PC-3 (cell line): ENCODE measurements around the gene IL10RB. TPM values are rescaled to one million over a fixed set of nuclear protein-coding genes. Genes with fewer than 3 reads are reported as not detected.
"Not testable (repeated sequence)": the region's sequence is repeated elsewhere in the genome, so short reads cannot be mapped to it uniquely, and the experiment has no call there.

Source experiments
- ATAC-seq: fragments of 200-7000 bp; cut with Tn5 transposase; 2 replicates; pipeline ENCODE4 v1.9.1; 2020; ENCODE audit warnings: mild to moderate bottlenecking, moderate library complexity
- BruUV-seq: library from RNA; stranded (reverse); fragments of 400-500 nt; replicated peaks from 2 replicates; lab custom pipeline; 2021; lab: Mats Ljungman, UMichigan
- CTCF ChIA-PET: fragments of 300-600 bp; sonication (Branson Sonifier 250); formaldehyde crosslinking; loops from one replicate; lab custom pipeline; 2022; ENCODE audit warnings: antibody characterized with exemption; lab: Charles Lee
- POLR2A ChIA-PET: fragments of 300-600 bp; sonication (Branson Sonifier 250); formaldehyde crosslinking; loops from one replicate; lab custom pipeline; 2022; ENCODE audit warnings: antibody characterized with exemption; ENCODE audit not compliant: unreplicated experiment; lab: Charles Lee
- DNase-seq: peaks from one replicate; pipeline ENCODE4 v3.0.0-alpha.2; 2015
- H2AFZ ChIP-seq: fragments of 300-600 bp; sonication (generic); 2 replicates; pipeline ENCODE4 v1.6.0; 2016; ENCODE audit warnings: antibody characterized with exemption, low read length
- H3F3A ChIP-seq: fragments of 300-600 bp; sonication (generic); one replicate; pipeline ENCODE4 v1.6.0; 2017; ENCODE audit warnings: antibody characterized with exemption, low read length, control low read depth, mild to moderate bottlenecking; ENCODE audit not compliant: unreplicated experiment
- H3K27ac ChIP-seq: fragments of 300-600 bp; sonication (generic); 2 replicates; pipeline ENCODE4 v1.5.1; 2016; ENCODE audit warnings: mild to moderate bottlenecking, low read length
- H3K27me3 ChIP-seq: fragments of 300-600 bp; sonication (generic); 2 replicates; pipeline ENCODE4 v1.6.1; 2016; ENCODE audit warnings: low read length, mixed read lengths
- H3K36me3 ChIP-seq: fragments of 300-600 bp; sonication (generic); 2 replicates; pipeline ENCODE4 v1.6.1; 2016; ENCODE audit warnings: low read depth, mixed run types, low read length, mixed read lengths
- H3K4me1 ChIP-seq: fragments of 300-600 bp; sonication (generic); 2 replicates; pipeline ENCODE4 v1.5.1; 2016; ENCODE audit warnings: low read length; ENCODE audit not compliant: insufficient read depth
- H3K4me2 ChIP-seq: fragments of 300-600 bp; sonication (generic); 2 replicates; pipeline ENCODE4 v1.6.0; 2016; ENCODE audit warnings: low read length
- H3K4me3 ChIP-seq: fragments of 300-600 bp; sonication (generic); 2 replicates; pipeline ENCODE4 v1.5.1; 2016; ENCODE audit warnings: mild to moderate bottlenecking, low read length, mixed read lengths
- H3K79me2 ChIP-seq: fragments of 300-600 bp; sonication (generic); 2 replicates; pipeline ENCODE4 v1.6.1; 2017; ENCODE audit warnings: low read length, mixed read lengths
- H3K9ac ChIP-seq: fragments of 300-600 bp; sonication (generic); 2 replicates; pipeline ENCODE4 v1.6.0; 2016; ENCODE audit warnings: mild to moderate bottlenecking, low read length
- H3K9me2 ChIP-seq: fragments of 300-600 bp; sonication (generic); replicated peaks from 2 replicates; pipeline ENCODE4 v1.6.1; 2016; ENCODE audit warnings: mixed run types, low read length, mixed read lengths
- H3K9me3 ChIP-seq: fragments of 300-600 bp; sonication (generic); 2 replicates; pipeline ENCODE4 v1.6.1; 2016; ENCODE audit warnings: low read length, mixed read lengths
- H4K20me1 ChIP-seq: fragments of 300-600 bp; sonication (generic); 2 replicates; pipeline ENCODE4 v1.6.1; 2016; ENCODE audit warnings: low read length, mixed read lengths
- CTCF ChIP-seq: fragments of 300-600 bp; sonication (generic); conservative IDR thresholded peaks from 2 replicates; pipeline ENCODE4 v1.5.1; 2017; ENCODE audit warnings: antibody characterized with exemption, low read depth, mild to moderate bottlenecking, low read length
- EZH2 ChIP-seq: fragments of 300-600 bp; sonication (generic); IDR thresholded peaks from one replicate; pipeline ENCODE4 v1.6.1; 2017; ENCODE audit warnings: antibody characterized with exemption, mild to moderate bottlenecking, low read length; ENCODE audit not compliant: unreplicated experiment
- EZH2phosphoT487 ChIP-seq: fragments of 300-600 bp; sonication (generic); IDR thresholded peaks from 2 replicates; pipeline ENCODE4 v1.6.1; 2018; ENCODE audit warnings: mild to moderate bottlenecking, antibody characterized with exemption, low read length, borderline replicate concordance
- intact Hi-C: fragments of 100-400 bp; cut with micrococcal nuclease; formaldehyde crosslinking; loops from 2 replicates; pipeline ENCODE4 v1.9.0; 2023
- total RNA-seq: library from RNA; depleted of rRNA; stranded (reverse); fragments of >200 nt; gene quantifications from 2 replicates; pipeline ENCODE4 v1.2.3, GENCODE V29; 2014

The IL10RB gene
- total RNA-seq, 1 experiment from 2014 or later = 26.8 TPM

GRCh38 chr21:33219300-33219699 lies 46.9 kb upstream of the IL10RB start:
- Histone ChIP-seq H3K4me2 (no peak overlapping the region), H3K27ac (no peak overlapping the region), H3K4me1 (no peaks in the 10 kb centered on the region), H3F3A (no peaks in the 10 kb centered on the region), H3K4me3 (no peak overlapping the region), H3K79me2 (no peaks in the 10 kb centered on the region), H3K27me3 (no peaks in the 10 kb centered on the region), H3K9me3 (no peaks in the 10 kb centered on the region), H3K36me3 (no peaks in the 10 kb centered on the region), H2AFZ (no peak overlapping the region), H4K20me1 (no peaks in the 10 kb centered on the region), H3K9ac (no peak overlapping the region), H3K9me2 (no peaks in the 10 kb centered on the region)
- DNase-seq = no peak
- ChIA-PET CTCF (no interaction called here), POLR2A (interaction anchor here (0.6 kb wide), 1 partner anchor 146 kb away, joined by 5 read pairs; no protein-coding TSS in a partner anchor)
- BruUV-seq = no TSS peak
- TF ChIP-seq EZH2 (no peak), CTCF (no peak)
- no peak for ATAC-seq
- intact Hi-C loops = no loop called here

- intact Hi-C loops = no loop called here
- CTCF ChIA-PET = no interaction called here
- Histone ChIP-seq H3K27ac (no peak overlapping the region), H3K4me1 (no peaks in the 10 kb centered on the region), H3K9ac (no peak overlapping the region), H3K79me2 (no peaks in the 10 kb centered on the region), H3K27me3 (no peaks in the 10 kb centered on the region), H4K20me1 (no peaks in the 10 kb centered on the region), H3K9me2 (no peaks in the 10 kb centered on the region), H3K9me3 (no peaks in the 10 kb centered on the region), H3K4me2 (no peak overlapping the region), H3K4me3 (no peak overlapping the region), H2AFZ (no peak overlapping the region), H3K36me3 (no peaks in the 10 kb centered on the region), H3F3A (no peaks in the 10 kb centered on the region)
- no peak for ATAC-seq
- no peak for TF ChIP-seq EZH2
- no peak for TF ChIP-seq EZH2phosphoT487
- TF ChIP-seq CTCF = no peak
- no TSS peak for BruUV-seq
- DNase-seq = no peak
- POLR2A ChIA-PET = interaction anchor here (0.6 kb wide), 1 partner anchor 146 kb away, joined by 5 read pairs; no protein-coding TSS in a partner anchor
Measured at GRCh38 chr21:33219954-33220353, 46.2 kb upstream of the IL10RB start.

GRCh38 chr21:33225376-33225775 lies 40.8 kb upstream of the IL10RB start:
- H3F3A ChIP-seq, ATAC-seq, BruUV-seq, H3K4me3 ChIP-seq, H3K36me3 ChIP-seq, H3K27ac ChIP-seq, intact Hi-C loops, H3K9me2 ChIP-seq, H3K9me3 ChIP-seq, DNase-seq, H3K9ac ChIP-seq, H4K20me1 ChIP-seq, POLR2A ChIA-PET, H2AFZ ChIP-seq, H3K4me2 ChIP-seq, H3K27me3 ChIP-seq, H3K79me2 ChIP-seq: not testable (repeated sequence)
- CTCF ChIA-PET = interaction anchor here (0.6 kb wide), 1 partner anchor 285 kb away, joined by 4 read pairs; no protein-coding TSS in a partner anchor
- peaks cover 13% of the 10 kb centered on the region for H3K4me1 ChIP-seq
